PFSK-1 (cell line): ENCODE data around the gene PHPT1.

Experiments
- FOXP2 ChIP-seq: optimal IDR thresholded peaks from 2 replicates; pipeline ENCODE3; 2011; ENCODE audit warnings: borderline replicate concordance, control low read depth, inconsistent platforms; ENCODE audit not compliant: insufficient read depth; ENCODE audit errors: extremely low read length, extremely low read depth
- POLR2AphosphoS5 ChIP-seq: IDR thresholded peaks from 2 replicates; pipeline ENCODE4 v1.6.1; 2012; ENCODE audit warnings: low read depth, mild to moderate bottlenecking, control low read depth, low read length, moderate library complexity
- REST ChIP-seq, 2 experiments: IDR thresholded peaks; 2 replicates each; pipeline versions ENCODE4 v1.6.1 to v1.8.0; 2011 to 2012; ENCODE audit warnings: low read depth in 2 of 2, low read length in 2 of 2, control low read depth in 1 of 2, inconsistent platforms in 1 of 2, mild to moderate bottlenecking in 1 of 2, moderate library complexity in 1 of 2; ENCODE audit not compliant: insufficient read depth in 1 of 2
- SIN3A ChIP-seq: IDR thresholded peaks from 2 replicates; pipeline ENCODE4 v1.6.1; 2012; ENCODE audit warnings: mild to moderate bottlenecking, low read length, moderate library complexity, borderline replicate concordance; ENCODE audit not compliant: insufficient read depth
- TAF1 ChIP-seq: IDR thresholded peaks from 2 replicates; pipeline ENCODE4 v1.6.1; 2012; ENCODE audit warnings: low read length, control low read depth, borderline replicate concordance; ENCODE audit not compliant: insufficient read depth

Gene PHPT1

DNA sequence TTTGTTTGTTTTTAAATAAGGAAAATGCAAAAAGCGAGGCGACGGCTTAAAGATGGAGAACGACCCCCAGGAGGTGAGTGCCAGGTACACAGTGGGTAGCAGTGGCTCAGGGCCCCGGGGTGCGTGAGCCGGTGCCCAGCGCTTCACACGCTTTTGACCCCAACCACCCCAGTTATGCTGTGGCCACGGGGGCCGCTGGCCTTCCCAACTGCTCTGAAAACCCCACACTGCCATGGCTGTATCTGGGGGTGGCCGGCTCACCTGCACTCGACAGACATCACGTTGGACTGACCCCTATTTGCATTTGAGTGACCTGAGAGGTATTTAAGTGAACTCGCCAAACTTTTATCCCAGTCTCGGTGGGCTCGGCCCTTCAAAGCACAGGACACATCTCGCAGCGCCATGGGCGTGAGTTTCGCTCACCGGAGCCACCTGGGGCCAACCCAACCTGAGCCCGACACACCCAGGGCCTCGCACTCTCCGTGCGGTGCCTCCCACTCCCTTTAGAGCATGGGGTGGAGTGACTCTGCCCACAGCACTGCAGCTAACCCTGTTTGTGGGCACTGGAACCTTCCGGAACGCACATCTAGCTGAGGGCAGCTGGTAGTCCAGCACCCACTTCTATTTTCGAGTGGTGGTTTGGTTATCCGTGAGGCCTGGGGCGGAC, 20.6 kb upstream of the PHPT1 start:
- TF ChIP-seq TAF1: no peak
- TF ChIP-seq SIN3A: no peak
- TF ChIP-seq FOXP2: no peak
- no peak for TF ChIP-seq REST (IDR thresholded peaks at IDR 0.05; ENCODE audit: insufficient read depth in 1 of 2, low read depth in 2 of 2, low read length in 2 of 2)
- no peak for TF ChIP-seq POLR2AphosphoS5

GRCh38 chr9:136829412-136829811, 19.8 kb upstream of the PHPT1 start:
- TF ChIP-seq TAF1 (no peak), REST (IDR thresholded peaks at IDR 0.05; ENCODE audit: insufficient read depth in 1 of 2, low read depth in 2 of 2, low read length in 2 of 2) (no peak), POLR2AphosphoS5 (no peak), FOXP2 (no peak), SIN3A (no peak)

DNA sequence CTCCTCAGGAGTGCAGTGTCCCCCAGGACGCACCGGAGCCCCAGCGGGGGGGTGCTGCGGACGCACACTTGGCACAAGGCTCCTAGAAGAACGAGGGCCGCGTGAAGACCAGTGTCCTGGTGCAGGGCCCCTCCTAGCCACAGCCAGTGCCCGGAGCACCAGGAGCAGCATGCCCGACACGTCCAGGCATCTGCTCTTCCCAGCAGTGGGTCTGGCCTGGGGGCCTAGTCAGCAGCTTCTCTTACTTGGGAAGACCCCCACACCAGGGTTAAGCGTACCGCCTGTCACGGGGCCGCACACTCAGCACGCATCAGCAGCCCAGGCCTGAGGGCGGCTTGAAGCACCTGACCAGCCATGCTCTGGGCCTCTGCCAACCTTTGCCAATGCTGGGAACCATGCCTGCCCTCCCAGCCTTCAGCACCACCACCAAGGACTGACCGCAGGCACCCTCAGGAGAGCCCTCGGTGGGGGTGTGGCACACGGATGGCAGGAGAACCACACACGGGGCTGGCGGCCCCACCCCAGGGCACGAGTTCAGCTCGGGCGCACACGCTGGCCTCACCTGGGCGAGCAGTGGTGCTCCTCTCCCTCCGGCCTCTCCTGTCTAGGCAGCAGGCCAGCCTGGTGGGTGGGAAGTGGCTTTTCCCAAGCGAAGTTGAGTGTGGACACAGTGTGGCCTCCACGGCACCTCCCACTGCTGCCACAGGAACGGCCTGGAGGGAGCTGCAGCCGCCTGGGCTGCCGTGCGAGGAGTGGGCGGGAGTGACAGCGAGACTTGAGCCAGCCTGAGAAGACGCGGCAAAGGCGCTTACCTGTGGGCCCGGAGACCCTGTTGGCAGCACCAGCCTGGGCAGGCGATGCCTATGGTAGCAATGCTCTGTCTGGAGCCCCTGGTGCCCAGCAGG, 19.0 kb upstream of the PHPT1 start:
- TF ChIP-seq SIN3A (no peak), POLR2AphosphoS5 (no peak), FOXP2 (no peak), TAF1 (no peak), REST (IDR thresholded peaks at IDR 0.05; ENCODE audit: insufficient read depth in 1 of 2, low read depth in 2 of 2, low read length in 2 of 2) (no peak)

DNA sequence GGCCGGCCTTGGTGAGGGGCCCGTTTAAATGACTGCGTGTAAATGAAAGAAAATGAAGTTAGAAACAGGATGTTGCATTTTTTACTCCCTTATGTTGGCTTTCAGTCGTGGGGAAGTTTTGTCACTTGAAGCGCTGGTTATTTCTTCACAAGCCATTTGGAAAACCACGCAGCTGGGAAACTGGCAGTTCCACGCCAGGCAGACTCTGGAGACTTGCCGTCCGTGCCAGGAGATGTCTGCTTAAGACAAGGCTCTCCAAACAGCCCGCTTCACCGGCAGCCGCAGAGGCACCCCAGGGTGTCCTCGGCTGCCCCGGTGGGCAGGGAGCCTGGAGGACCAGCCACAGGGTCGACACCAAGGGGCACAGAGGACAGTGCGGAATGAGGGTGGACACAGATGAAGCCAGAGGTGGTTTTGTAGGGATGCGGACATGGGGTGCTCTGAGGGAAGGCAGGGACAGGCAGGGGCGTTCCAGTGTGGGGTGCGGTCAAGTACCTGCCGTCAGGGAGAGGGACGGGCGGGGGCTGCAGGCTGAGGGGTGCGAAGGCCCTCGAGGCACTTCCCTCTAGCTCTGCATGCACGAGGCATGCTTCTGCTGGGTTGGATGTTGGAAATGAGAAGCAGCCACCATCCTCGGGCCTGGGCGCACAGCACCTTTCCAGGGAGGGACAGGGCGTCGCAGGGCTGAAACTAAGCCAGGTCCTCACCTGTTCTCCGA, 18.0 kb upstream of the PHPT1 start:
- TF ChIP-seq POLR2AphosphoS5: no peak
- TF ChIP-seq REST (IDR thresholded peaks at IDR 0.05; ENCODE audit: insufficient read depth in 1 of 2, low read depth in 2 of 2, low read length in 2 of 2): no peak
- TF ChIP-seq TAF1: no peak
- TF ChIP-seq FOXP2: no peak
- no peak for TF ChIP-seq SIN3A
